GM19452 (cell line): ENCODE measurements around the gene LIF.
A peak's percentile ranks its signal among the peaks of the same experiment; 100 is the strongest.

Source experiments
- ATAC-seq: cut with Tn5 transposase; IDR thresholded peaks from one replicate; pipeline ENCODE4 v1.9.1; 2021; ENCODE audit not compliant: unreplicated experiment

LIF gene

DNA sequence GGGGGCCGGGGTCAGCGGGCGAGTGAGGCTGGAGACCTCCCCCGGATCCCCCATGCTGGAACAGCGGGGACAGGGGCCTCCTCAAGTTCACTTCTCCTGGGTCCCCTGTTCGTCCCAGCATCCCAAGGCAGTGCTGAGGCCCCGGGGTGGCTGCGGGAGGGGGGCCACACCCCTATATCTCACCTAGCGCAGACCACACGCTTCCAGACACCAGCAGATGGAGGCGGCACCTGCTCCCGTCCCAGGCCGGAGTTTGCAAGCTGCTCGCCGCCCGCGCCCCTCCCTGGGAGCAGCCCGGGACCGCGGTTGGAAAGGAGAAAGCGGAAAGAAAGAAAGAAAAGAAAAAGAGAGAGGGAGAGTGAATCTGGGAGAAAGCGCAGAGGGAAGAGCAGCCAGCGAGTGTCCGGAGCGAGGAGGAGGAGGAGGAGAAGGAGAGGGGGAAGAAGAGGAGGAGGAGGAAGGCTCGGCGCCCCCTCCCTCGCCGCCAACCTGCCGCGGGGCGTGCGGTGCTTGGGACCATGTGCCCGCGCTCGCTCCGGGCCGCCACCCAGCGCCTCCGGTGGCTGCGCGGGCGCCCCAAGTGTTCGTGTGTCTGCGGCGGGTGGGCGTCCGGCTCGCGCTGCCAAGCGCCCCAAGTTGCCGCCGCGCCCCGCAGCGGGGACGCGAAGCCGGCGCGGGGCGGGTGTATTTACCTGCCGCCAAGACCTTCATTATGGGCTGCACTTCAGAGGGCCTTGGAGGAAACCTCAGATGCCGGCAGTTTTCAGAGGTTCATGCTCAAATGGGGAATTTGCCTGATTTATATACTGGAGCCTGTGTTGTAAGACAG is at the start of gene LIF:
Gene LIF (minus strand): TSS at position 775 of the 829 bp plus-strand sequence. CDS start 64 bp downstream, at position 711.
- no peak for ATAC-seq

DNA sequence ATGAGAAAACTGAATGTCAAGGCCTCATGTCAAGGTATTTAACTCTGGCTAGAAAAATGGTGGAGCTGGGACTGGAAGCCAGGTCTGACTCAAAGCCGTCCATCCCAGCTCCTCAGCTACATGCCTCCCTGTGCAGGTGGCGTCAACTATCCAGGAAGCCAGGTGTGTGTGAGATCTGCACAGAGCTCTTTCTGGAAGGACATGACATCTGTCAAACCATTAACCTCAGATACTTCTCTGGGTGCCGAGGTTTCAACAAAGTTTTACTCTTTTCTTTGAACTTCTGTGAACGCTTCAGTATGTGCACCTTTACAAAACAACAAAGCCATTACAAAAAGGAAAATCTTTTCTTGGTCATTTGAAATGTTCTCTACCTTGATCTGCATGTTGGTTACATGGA is 49.8 kb upstream of the LIF start:
- no peak for ATAC-seq

DNA sequence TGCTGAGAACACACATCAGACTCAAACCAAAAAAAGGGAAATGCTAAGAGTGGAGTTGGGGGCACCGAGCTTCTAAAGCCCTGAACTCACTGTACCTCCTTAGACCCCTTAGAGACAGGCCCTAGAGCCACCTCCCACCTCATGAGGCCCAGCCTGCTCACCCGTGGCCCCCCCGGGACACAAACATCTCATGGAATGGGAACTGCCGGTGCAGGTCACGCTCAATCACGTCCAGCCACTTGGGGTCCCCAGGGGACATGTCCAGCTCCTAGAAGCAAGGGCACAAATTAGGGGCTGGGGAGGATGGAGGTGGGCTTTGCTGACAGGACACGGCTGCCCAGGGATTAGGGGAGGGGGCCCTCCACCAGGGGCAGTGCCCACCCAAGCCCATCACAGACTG is 49.0 kb upstream of the LIF start:
- no peak for ATAC-seq

DNA sequence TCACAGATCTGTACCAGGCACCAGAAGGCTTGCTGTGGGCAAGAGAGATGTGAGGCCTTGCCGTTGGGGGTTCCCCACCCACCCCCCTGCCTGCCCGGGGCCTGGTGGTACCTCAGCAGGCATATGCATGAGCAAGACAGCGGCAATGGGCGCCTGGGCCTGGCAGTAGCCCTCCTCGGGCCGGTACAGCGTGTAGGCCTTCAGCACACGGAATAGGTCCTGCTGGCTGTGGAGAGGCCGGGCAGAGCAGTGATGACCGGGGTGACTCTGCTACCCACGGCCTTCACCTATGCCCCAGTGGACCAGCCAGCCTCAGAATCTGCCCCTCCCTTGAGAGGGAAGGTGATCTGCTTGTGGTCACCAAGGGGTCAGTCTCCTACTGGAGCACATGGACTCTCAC is 48.3 kb upstream of the LIF start:
- ATAC-seq, result no peak

DNA sequence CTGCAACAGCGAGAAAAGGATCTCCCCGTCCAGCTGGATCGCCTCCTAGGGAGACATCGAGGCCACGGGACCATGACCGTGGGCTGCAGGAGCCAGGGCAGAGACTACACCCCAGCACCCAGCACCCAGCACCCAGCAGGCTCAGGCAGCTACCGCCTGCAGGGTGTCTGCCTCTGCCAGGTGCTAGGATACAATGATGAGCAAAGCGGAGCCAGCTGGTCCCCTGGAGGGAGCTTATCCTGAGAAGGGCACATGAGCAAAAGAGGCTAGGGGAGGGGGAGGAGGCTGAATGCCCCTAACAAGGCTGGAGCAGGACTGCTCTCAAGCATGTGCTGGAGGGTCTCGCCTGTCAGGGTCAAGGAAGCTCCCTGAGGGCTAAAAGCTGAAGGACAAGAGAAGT is 47.5 kb upstream of the LIF start:
- ATAC-seq, result no peak

DNA sequence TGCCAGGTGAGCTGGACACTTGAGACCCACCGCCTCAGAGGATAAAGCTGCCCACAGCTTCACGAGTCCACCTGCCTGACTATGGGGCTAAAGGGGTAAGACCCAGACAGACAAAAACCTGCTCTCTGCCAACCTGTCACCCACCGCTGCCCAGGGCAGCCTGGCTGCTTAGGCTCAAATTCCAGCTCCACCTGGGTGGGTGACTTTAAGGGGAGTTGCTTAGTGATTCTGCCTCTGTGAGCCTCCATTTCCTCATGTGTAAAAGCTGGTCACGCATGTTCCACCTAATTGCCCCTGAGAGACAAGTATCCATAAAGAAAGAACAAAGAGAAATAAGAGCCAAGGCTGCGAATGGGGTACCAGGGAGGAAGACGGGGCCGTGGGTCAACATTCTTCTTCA is 46.5 kb upstream of the LIF start:
- no peak for ATAC-seq

DNA sequence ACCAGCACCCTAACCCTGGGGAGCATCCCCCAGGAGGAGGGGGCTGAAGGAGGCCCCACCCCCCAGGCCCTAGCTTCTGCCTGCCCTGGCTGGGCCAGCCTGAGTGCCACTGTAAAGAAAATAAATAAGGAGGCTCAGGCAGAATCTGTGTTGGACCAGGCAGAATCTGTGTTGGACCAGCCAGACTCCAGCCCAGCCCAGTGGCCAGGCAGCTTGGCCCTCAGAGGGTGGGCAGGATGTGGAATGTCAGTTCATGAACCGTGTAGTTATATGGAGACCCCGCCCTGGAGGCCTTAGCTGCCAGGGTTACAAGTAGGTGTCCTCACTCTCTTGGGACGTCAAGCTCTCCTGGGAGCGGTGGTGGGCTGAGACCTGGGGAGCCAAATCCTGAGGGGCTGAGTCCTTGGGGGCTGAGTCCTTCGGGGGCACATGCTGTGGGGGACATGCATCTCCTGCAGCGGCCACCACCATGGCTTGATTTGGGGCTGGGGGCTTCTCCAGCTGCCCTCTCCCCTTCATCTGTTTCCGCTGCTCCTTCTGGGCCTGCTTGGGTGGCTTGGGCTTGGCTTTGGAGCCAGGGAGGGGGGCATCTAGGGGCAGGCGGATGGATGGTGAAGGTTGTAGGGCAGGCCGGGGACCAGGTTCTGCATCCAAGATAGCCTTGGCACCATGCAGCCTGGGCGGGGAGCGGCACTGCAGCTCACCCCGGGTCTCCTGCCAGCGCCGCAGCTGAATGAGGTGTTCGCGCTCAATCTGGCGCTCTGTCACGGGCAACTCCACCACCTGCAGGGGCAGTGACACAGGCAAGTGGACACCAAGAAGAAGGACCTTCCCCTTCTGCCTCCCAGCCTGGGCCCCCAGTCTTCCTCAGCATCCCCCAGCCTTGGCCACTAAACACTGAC is 45.8 kb upstream of the LIF start:
- ATAC-seq, result no peak

DNA sequence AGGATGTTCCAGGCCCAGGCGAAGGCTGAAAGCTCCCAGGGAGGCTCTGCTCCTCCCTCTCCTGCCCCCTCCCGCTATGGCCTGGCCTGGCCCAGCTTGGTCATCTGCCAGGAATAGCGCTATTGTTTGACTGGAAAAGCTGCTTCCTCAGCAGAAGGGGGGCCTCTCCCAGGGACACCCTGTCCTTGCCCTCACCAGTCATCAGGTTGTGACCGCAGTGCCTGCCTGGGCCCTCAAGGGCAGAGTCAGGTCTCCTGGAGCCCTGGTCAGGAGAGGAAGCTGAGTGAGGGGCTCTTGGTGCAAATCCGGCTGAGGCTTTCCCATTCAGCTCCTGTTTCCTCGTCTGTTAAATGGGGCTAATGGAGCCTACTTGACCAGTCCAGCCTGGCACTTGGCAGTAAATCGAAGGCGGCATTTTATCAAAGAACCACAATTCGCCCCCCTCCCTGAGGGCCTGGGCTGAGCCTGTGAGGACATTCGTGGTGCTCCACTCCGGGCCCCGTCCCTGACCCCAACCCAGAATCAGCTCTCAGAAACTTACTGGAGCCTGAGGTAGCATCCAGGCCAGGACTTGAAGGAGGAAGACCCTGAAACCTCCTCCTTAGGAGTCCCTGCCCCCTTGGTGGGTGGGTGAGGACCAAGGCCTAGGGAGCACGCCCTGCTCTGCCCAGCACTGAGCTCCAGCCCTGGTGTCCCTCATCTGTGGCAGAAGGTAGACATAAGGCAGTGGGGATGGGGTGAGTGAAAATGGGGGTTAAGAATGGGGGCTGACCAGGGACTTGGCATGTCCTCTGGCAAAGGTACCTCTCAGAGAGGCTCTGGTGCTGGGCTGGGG is 44.7 kb upstream of the LIF start:
- ATAC-seq, result no peak

DNA sequence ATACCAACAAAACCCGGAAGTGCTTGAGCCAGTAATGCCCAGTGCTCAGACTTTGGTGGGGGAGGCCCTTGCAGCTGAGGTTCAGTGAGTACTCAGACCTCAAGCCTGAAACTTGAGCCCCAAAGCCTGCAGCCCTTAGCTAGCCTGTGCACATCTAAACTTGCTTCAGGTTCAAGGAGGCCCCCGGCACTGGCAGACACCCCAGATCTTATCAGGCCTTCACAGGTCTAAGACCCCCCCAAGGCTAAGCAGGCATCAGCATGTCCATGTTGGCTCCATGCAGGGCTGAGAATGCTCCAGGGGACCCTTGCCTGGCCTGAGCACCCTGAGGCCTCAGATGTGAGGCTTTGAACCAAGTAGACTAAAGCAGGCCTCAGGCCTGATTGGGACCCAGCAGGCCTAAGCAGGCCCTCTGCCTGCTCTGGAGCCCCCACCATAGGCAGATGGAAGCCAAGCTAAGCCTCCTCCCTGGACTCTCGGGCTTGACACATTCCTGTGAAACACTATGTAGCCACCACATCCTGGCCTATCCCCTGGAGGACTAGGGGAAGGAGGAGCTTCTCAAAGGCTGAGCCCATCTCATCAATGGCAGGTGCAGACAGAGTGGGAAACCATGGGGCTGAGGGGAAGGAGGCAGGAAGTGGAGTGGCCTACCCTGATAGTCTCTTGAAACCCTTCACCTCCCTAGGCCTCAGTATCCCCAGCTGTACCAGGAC is 43.9 kb upstream of the LIF start:
- no peak for ATAC-seq

DNA sequence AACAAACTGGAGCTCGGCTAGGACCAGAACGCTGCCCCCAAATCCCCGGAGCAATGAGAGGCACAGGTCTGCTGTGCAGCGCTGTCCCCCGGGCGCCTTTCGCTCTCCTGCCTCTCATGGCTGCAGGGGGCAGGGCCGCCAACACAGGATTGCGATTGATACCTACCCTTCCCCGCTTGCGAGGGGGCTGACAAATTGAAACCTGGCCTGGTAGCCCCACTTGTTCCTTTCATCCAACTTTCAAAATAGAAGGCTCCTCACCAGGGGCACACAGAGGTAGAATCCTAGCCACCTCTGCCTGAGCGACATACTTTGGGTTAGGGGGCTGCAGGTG is 43.4 kb upstream of the LIF start:
- ATAC-seq, result peak; percentile 5

DNA sequence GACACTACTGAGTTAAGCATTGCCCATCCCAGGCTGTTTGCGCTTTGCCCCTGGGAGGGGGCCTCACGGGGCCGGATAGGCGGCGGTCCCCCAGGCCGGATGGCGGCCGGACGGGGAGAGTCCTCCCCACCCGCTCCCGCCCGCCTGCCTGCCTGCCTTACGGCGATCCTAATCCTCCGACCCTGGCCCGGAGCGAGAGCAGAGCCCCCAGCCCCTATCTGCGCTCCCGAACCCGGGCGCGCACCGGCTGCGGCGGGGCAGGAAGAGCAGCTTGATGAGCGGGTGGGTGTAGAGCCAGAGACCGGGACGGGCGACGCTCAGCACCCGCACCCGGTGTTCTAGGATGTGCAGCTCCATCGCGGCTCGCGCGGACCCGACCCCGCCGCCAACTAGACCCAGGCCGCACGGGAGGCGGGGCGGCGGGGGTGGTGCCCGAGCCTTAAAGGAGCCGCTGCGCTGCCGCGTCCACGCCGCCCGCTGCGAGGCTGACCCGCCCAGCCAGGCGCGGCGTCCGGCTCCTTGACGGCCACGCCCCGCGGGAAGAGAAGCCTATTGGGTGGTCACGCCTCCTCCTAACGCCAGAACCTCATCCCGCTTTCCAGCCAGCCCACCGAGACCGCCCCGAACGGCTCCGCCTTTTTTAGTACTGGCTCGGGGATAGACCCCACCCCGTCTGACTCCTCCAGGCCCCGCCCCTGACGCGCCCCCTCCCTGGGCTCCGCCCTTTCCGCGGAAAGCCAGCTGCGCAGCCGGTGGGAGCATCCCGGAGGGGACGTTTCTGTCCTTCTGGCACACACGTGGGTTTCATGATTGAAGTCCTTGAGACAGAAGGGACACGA is 42.8 kb upstream of the LIF start, which contains the start of gene CASTOR1:
Gene CASTOR1 (minus strand): TSS at position 365 of the 839 bp plus-strand sequence. CDS start 8 bp downstream, at position 357.
- ATAC-seq, result peak; percentile 59

DNA sequence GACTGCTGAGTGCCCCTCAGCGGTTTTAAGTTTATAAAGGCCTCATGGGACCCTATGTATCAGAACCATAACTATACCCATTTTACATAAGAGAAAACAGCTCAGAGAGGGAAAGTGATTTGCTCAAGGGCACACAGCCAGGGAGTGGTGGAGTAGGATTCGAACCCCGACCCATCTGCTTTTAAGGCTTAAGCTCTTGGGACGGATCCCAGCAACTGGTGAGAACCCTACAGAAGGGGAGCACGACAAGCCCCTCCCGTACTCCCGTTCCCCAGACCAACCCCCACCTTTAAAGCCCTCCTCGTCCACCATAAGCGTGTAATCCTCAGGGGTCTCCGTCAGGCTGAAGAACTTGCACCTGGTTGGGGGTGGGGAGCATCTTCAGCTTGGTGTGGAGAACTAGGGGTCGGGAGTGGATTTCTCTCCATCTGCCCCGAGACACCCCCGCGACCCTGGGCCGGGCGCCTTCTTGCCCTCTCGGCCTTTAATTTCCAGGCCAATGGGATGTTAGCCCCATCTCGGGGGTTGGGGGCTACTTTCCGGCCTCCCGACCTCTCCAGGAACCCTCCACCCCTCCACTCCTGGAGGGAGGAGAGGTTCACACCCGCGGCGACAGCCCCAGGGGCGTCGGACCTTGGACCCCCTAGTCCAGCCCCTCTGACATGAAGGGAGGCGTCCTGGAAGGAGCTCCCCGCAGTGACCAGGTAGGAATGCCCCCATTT is 42.0 kb upstream of the LIF start:
- ATAC-seq, result no peak

DNA sequence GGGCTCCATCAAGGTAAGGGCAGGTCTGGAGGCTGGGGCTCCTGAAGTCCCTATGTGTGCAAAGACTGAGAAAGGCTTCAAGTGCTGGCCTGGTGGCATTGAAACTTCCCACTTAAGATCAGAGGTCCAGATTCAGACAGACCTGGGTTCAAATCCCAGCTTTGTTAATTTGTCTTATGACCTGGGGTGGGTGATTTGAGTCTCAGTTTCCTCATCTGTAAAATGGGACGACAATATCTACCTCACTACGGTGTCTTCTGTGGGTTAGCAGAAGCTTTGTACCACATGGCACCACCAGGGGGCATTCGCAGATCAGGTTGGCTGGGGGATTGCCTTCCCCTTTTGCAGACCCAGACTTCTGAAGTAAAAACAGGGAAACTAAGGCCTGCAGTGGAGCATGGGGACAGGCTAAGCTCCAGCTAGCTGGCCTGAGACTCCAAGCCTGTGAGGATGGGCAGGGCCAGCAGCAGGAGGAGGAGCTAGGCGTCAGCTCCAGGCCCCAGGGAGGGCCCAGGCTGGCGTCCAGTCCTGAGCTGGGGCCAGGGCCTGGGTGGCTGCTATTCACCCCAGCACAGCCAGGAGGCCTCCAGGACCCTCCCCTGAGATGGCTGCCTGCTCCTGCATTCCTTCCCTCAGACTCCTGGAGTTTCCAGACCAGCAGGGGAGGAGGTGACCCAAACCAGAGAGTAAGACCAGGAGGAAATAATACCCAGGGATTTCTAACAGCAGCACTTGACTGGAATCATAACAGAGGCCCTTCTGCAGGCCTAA is 41.3 kb upstream of the LIF start:
- ATAC-seq, result no peak

DNA sequence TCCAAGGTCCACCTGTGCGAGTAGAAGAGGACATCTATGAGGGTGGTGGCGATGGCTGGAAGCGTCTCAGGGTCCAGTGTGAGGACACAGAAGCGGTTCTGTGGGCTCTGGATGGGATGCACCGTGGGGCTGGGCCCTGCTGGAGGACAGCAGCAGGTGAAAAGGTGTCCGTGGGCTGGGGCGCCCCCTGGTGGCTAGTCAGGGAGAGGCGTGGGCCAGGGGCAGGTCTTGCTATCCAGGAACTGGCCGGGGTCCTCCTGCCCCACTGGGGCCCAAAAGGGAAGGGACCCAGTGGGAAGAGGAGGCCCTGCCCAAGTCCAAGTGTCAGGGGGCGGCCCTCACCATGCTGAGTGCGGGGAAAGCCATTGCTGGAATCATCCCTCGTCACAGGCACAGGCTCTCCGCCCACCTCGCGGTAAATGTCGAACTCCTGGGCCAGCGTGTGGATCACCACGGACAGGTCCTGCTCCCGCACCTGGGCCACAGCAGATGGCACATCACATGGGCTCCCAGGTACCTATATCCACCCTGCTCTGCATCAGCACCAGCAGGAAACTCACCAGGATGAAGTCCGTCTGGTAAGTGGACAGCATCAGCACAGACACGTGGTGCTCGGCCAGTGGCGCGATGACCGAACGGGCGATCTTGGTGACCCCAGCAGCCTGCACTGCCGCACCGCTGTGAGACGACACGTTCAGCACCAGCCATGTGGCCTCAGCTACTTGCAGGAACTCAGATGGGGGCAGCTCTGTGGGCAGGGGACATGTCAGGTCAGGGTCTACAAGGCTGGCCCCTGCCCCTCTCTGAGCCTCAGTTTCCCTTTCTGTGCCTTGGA is 40.5 kb upstream of the LIF start:
- ATAC-seq, result no peak

DNA sequence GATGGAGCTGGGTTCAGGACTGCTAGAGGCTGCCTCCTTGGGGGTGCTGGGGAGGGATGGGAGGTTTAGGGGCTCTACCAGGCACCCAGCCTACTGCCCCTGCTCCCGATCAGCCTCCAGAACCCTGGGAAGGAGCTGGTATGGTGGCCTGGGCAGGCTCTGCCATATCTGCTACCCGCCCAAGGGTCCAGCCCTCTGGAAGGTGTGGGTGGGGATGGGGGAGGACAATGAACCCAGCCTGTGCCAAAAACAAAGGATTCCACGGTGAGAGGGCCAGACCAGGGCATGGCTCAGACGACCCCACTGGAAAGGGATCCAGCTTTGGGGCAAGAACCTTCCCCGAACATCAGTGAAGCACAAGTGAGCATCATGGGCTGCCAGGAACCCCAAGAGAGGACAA is 39.8 kb upstream of the LIF start:
- no peak for ATAC-seq

DNA sequence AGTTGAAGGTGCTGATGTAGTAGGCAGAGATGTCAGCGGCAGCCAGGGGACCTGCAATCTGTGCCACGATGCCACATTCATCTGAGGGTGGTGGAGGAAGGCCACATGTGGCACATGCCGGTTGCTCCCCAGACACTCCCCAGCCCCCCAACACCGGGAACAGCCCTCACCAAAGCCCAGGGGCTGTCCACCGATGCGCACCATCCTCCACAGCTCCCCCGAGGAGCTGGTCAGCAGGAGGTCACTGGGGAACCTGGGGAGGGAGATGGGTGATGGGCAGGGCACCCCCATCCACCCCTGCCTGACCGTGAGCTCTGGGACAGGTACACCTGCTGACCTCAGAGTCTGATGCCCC is 39.3 kb upstream of the LIF start:
- ATAC-seq, result no peak

DNA sequence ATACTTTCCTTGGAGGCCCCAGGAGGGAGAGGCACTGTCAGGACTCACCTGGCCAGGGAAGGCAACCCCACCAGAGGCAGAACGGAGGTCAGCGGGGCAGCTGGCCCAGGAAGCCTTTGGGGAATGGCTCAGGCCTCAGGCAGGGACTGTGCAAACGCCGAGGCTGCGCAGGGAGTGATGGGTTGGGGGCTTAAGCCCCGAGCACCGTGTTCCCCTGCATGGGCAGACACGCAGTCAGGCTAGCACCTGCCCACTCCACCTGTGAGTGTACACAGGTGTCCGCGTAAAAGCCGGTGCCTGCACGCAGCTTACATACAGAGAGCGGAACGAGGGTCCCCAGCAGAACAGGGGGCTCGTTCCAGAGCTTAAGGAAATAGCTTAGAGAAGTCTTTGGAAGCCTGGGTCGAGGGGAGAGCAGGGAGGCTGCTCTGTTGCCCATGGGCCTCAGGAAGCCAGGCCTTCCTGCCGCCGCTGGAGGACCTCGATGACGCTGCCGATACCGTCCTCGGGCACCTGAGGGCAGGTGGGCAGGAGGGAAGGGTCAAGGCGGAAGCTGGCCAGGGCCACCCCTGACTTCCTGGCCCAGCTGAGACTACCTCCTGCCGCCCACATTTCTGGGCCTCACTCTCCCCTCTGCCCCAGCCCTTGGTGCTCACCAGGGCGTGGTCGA is 38.8 kb upstream of the LIF start:
- ATAC-seq, result no peak
